Keratinocyte (primary cell): ENCODE results near the gene NEURL1. TPM values are rescaled to one million over a fixed set of nuclear protein-coding genes. Genes with fewer than 3 reads are reported as not detected.

Source experiments
- DNase-seq: peaks from one replicate; pipeline ENCODE4 v3.0.0-alpha.2; 2011; ENCODE audit warnings: low read depth, missing footprints, low spot score
- FAIRE-seq: peaks from 2 replicates; lab custom pipeline; 2011; peaks lifted over from hg19 to GRCh38; lab: Jason Lieb, UNC
- H2AFZ ChIP-seq: 2 replicates; pipeline ENCODE4 v1.6.0; 2012; ENCODE audit warnings: low read length, control low read depth, inconsistent platforms; ENCODE audit not compliant: control insufficient read depth
- H3K27ac ChIP-seq: 2 replicates; pipeline ENCODE4 v1.5.1; 2011; ENCODE audit warnings: low read length; ENCODE audit not compliant: control insufficient read depth, insufficient read depth
- H3K27me3 ChIP-seq: 3 replicates; pipeline ENCODE4 v1.6.0; 2011; ENCODE audit warnings: low read length; ENCODE audit not compliant: control insufficient read depth, insufficient read depth; ENCODE audit errors: extremely low read depth
- H3K36me3 ChIP-seq, 2 experiments: 2 replicates in 1 of 2; 3 replicates in 1 of 2; pipeline ENCODE4 v1.5.1; 2011; ENCODE audit warnings: low read length in 2 of 2, mild to moderate bottlenecking in 1 of 2; ENCODE audit not compliant: control insufficient read depth in 2 of 2, insufficient read depth in 2 of 2; ENCODE audit errors: extremely low read depth in 1 of 2
- H3K4me1 ChIP-seq: 3 replicates; pipeline ENCODE4 v1.5.1; 2011; ENCODE audit warnings: low read length; ENCODE audit not compliant: control insufficient read depth, insufficient read depth; ENCODE audit errors: extremely low read depth
- H3K4me2 ChIP-seq: 3 replicates; pipeline ENCODE4 v1.6.0; 2011; ENCODE audit warnings: low read depth, low read length; ENCODE audit not compliant: control insufficient read depth, insufficient read depth; ENCODE audit errors: extremely low read depth
- H3K4me3 ChIP-seq, 3 experiments: fragments of 200-600 bp in 1 of 3; sonication (generic) in 1 of 3; 2 replicates in 2 of 3; 3 replicates in 1 of 3; pipeline ENCODE4 v1.5.1; 2011 to 2016; ENCODE audit warnings: low read length in 3 of 3, mild to moderate bottlenecking in 3 of 3, control low read depth in 2 of 3, inconsistent platforms in 1 of 3, low read depth in 1 of 3, mixed read lengths in 1 of 3, mixed run types in 1 of 3, moderate library complexity in 1 of 3; ENCODE audit not compliant: control insufficient read depth in 2 of 3, insufficient read depth in 2 of 3; ENCODE audit errors: extremely low read depth in 1 of 3
- H3K79me2 ChIP-seq: 2 replicates; pipeline ENCODE4 v1.6.0; 2012; ENCODE audit warnings: low read length; ENCODE audit not compliant: control insufficient read depth, insufficient read depth
- H3K9ac ChIP-seq: 3 replicates; pipeline ENCODE4 v1.6.0; 2011; ENCODE audit warnings: low read length; ENCODE audit not compliant: control insufficient read depth, insufficient read depth; ENCODE audit errors: extremely low read depth
- H3K9me1 ChIP-seq: 3 replicates; pipeline ENCODE4 v1.6.0; 2011; ENCODE audit warnings: low read length; ENCODE audit not compliant: control insufficient read depth, insufficient read depth; ENCODE audit errors: extremely low read depth
- H3K9me3 ChIP-seq: 2 replicates; pipeline ENCODE4 v1.5.1; 2012; ENCODE audit warnings: low read depth, low read length; ENCODE audit not compliant: control insufficient read depth
- H4K20me1 ChIP-seq: 3 replicates; pipeline ENCODE4 v1.6.0; 2011; ENCODE audit warnings: low read length; ENCODE audit not compliant: control insufficient read depth, insufficient read depth; ENCODE audit errors: extremely low read depth
- EZH2 ChIP-seq: IDR thresholded peaks from one replicate; pipeline ENCODE4 v1.6.1; 2012; ENCODE audit warnings: inconsistent platforms, mild to moderate bottlenecking, low read length, moderate library complexity
- dilution Hi-C: fragments of 300-500 bp; cut with MboI; formaldehyde crosslinking; loops from one replicate; pipeline ENCODE4 v1.7.0; 2020; ENCODE audit warnings: low sequenced_read_pairs; ENCODE audit not compliant: extremely low pct_ligation_motif_present
- polyA plus RNA-seq, 5 experiments: library from polyadenylated mRNA; depleted of rRNA in 3 of 5; stranded (reverse) in 3 of 5; stranded (forward) in 1 of 5; unstranded in 1 of 5; fragments of >200 nt; gene quantifications; 1 replicate in 1 of 5; 2 replicates in 3 of 5; 3 replicates in 1 of 5; pipeline versions ENCODE4 v1.2.1 to v1.2.3, GENCODE V29; 2011 to 2012; ENCODE audit warnings: missing spikeins in 2 of 5, low read depth in 1 of 5, low replicate concordance in 1 of 5
- TF ChIP-seq, protein P1 (sequence below), 3 experiments: IDR thresholded peaks in 1 of 3; conservative IDR thresholded peaks in 1 of 3; optimal IDR thresholded peaks in 1 of 3; 2 replicates in 2 of 3; 3 replicates in 1 of 3; pipeline versions ENCODE3 to v1.5.1; 2011; ENCODE audit warnings: low read length in 3 of 3, mild to moderate bottlenecking in 3 of 3, moderate library complexity in 2 of 3, control low read depth in 1 of 3, inconsistent platforms in 1 of 3; ENCODE audit not compliant: insufficient read depth in 2 of 3; ENCODE audit errors: extremely low read depth in 1 of 3

Gene NEURL1
- polyA plus RNA-seq, 1 donor (not counting 4 experiments of a cell fraction or from before 2014, with no cell fraction given): 0.03 TPM

GRCh38 chr10:103576076-103576471, 82.6 kb downstream of the NEURL1 start:
- dilution Hi-C loops: no loop called here
- H4K20me1 ChIP-seq: peaks cover 5% of the 10 kb centered on the region
- H3K9me3 ChIP-seq: no peaks in the 10 kb centered on the region
- no peak for TF ChIP-seq EZH2
- TF ChIP-seq, protein P1, sequence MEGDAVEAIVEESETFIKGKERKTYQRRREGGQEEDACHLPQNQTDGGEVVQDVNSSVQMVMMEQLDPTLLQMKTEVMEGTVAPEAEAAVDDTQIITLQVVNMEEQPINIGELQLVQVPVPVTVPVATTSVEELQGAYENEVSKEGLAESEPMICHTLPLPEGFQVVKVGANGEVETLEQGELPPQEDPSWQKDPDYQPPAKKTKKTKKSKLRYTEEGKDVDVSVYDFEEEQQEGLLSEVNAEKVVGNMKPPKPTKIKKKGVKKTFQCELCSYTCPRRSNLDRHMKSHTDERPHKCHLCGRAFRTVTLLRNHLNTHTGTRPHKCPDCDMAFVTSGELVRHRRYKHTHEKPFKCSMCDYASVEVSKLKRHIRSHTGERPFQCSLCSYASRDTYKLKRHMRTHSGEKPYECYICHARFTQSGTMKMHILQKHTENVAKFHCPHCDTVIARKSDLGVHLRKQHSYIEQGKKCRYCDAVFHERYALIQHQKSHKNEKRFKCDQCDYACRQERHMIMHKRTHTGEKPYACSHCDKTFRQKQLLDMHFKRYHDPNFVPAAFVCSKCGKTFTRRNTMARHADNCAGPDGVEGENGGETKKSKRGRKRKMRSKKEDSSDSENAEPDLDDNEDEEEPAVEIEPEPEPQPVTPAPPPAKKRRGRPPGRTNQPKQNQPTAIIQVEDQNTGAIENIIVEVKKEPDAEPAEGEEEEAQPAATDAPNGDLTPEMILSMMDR (optimal IDR thresholded peaks at IDR 0.05 in 1 of 3, IDR thresholded peaks at IDR 0.05 in 1 of 3, conservative IDR thresholded peaks at IDR 0.05 in 1 of 3; ENCODE audit: extremely low read depth in 1 of 3, insufficient read depth in 2 of 3, low read length in 3 of 3): no peak
- DNase-seq (no peak), FAIRE-seq (no peak)
- no peaks in the 10 kb centered on the region for H3K4me1 ChIP-seq
- H3K27me3 ChIP-seq: peaks cover 50% of the 10 kb centered on the region
- no peaks in the 10 kb centered on the region for H3K9me1 ChIP-seq
- H3K27ac ChIP-seq: no peak overlapping the region
- H3K4me2 ChIP-seq: no peak overlapping the region
- no peak overlapping the region for H3K4me3 ChIP-seq
- H3K79me2 ChIP-seq: no peaks in the 10 kb centered on the region
- no peaks in the 10 kb centered on the region for H3K36me3 ChIP-seq
- no peak overlapping the region for H3K9ac ChIP-seq
- no peak overlapping the region for H2AFZ ChIP-seq

DNA sequence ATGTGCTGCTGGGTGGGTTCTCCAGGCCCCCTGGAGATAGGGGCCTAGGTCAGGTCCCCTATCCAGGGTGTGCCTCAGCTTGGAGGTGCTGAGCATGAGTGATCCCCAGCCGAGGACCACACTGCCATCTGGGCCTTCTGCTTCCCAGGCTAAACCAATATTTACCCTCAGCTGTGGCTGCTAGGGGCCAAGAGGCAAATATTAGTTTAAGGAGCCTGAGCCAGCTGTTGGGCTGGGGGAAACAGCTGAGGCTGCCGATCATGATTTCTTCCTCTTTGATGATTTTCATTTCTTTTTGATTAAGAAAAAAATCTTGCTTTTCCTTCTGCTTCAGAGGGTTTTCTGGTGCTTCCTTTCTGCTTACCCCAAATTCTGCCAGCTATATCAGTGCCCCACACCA, 83.4 kb downstream of the NEURL1 start:
- Histone ChIP-seq H3K9ac (no peak overlapping the region), H2AFZ (no peak overlapping the region), H3K4me3 (no peak overlapping the region), H3K9me3 (no peaks in the 10 kb centered on the region), H3K4me1 (no peaks in the 10 kb centered on the region), H3K36me3 (no peaks in the 10 kb centered on the region), H3K79me2 (no peaks in the 10 kb centered on the region), H3K27ac (no peak overlapping the region), H3K4me2 (no peak overlapping the region), H3K9me1 (no peaks in the 10 kb centered on the region), H3K27me3 (peaks cover 54% of the 10 kb centered on the region), H4K20me1 (peaks cover 5% of the 10 kb centered on the region)
- DNase-seq (no peak), FAIRE-seq (no peak)
- dilution Hi-C loops: no loop called here
- TF ChIP-seq EZH2: no peak
- TF ChIP-seq, protein P1 (optimal IDR thresholded peaks at IDR 0.05 in 1 of 3, IDR thresholded peaks at IDR 0.05 in 1 of 3, conservative IDR thresholded peaks at IDR 0.05 in 1 of 3; ENCODE audit: extremely low read depth in 1 of 3, insufficient read depth in 2 of 3, low read length in 3 of 3): no peak
